ENCODE data around the gene ETV4.
A peak's percentile ranks its signal among the peaks of the same experiment; 100 is the strongest.

ETV4 gene

GRCh38 chr17:43556292-43556691 lies 10.2 kb upstream of the ETV4 start:
- H3K27me3 ChIP-seq (ENCODE audit: insufficient read depth, poor library complexity, severe bottlenecking): no peaks in the 10 kb centered on the region
- TF ChIP-seq REST (IDR thresholded peaks at IDR 0.05; ENCODE audit: insufficient replicate concordance, low read depth): no peak
- no peak for TF ChIP-seq GABPA (IDR thresholded peaks at IDR 0.05; ENCODE audit: low read depth)
- no peak overlapping the region; the same call in 1 of the 2 replicates for H3K27ac ChIP-seq (replicated peaks)
- no peak overlapping the region for H3K4me3 ChIP-seq (replicated peaks; ENCODE audit: insufficient read depth, low read length)
- peak; percentile 83 to 84 for DNase-seq (ENCODE audit: low read depth in 1 of 2, low spot score in 1 of 2)

- Histone ChIP-seq H3K27ac (replicated peaks) (no peak overlapping the region), H3K27me3 (ENCODE audit: insufficient read depth, poor library complexity, severe bottlenecking) (no peaks in the 10 kb centered on the region), H3K4me3 (replicated peaks; ENCODE audit: insufficient read depth, low read length) (no peak overlapping the region)
- TF ChIP-seq, protein P1, sequence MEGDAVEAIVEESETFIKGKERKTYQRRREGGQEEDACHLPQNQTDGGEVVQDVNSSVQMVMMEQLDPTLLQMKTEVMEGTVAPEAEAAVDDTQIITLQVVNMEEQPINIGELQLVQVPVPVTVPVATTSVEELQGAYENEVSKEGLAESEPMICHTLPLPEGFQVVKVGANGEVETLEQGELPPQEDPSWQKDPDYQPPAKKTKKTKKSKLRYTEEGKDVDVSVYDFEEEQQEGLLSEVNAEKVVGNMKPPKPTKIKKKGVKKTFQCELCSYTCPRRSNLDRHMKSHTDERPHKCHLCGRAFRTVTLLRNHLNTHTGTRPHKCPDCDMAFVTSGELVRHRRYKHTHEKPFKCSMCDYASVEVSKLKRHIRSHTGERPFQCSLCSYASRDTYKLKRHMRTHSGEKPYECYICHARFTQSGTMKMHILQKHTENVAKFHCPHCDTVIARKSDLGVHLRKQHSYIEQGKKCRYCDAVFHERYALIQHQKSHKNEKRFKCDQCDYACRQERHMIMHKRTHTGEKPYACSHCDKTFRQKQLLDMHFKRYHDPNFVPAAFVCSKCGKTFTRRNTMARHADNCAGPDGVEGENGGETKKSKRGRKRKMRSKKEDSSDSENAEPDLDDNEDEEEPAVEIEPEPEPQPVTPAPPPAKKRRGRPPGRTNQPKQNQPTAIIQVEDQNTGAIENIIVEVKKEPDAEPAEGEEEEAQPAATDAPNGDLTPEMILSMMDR (IDR thresholded peaks at IDR 0.05; ENCODE audit: insufficient read depth, low read length): no peak
- TF ChIP-seq SPI1 (IDR thresholded peaks at IDR 0.05; ENCODE audit: borderline replicate concordance, low read depth): peak; percentile 51; the same call in 1 of the 2 replicates
- DNase-seq (ENCODE audit: low read depth in 1 of 2, low spot score in 1 of 2): peak in 1 of 2 experiments; percentile 8
Measured at GRCh38 chr17:43554857-43555256, 8.7 kb upstream of the ETV4 start.

- no peak overlapping the region for H3K27ac ChIP-seq (replicated peaks)
- no peak for DNase-seq (ENCODE audit: low read depth in 1 of 2, low spot score in 1 of 2)
- no peak for TF ChIP-seq GABPA (IDR thresholded peaks at IDR 0.05; ENCODE audit: low read depth)
- H3K4me3 ChIP-seq (replicated peaks; ENCODE audit: insufficient read depth, low read length): no peak overlapping the region
- H3K27me3 ChIP-seq (ENCODE audit: insufficient read depth, poor library complexity, severe bottlenecking): no peaks in the 10 kb centered on the region
Measured at GRCh38 chr17:43553573-43553972, 7.4 kb upstream of the ETV4 start.

DNA sequence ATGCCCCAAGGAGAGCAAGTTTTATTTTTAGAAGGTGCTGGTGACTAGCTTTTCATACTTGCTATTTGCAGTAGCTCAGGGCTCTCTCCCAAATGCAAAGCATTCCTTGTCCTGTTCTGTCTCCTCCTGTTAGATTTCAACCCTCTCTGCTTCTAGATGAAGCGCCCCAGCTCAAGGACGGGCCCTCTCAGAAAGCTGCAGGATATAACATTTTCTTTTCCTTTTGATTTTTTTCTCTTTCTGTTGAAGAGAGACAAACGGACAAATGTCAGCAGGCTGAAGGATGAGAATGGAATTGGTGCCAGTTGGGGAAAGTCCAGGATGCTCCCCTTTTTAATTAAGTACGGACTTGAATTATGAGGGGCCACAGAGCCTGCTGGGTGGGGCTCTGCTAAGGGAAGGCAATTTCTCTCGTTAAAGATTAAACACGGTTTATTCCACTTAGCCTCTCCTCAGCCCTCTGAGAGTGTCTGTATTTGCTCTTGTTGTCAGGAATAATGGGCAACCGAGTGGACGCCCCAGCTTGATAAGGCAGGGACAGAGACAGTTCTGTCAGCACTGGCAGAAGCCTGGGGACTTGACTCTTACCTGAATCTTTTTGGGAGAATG lies 6.2 kb upstream of the ETV4 start:
- no peak for DNase-seq (ENCODE audit: low read depth in 1 of 2, low spot score in 1 of 2)
- Histone ChIP-seq H3K4me3 (replicated peaks; ENCODE audit: insufficient read depth, low read length) (no peak overlapping the region), H3K27ac (replicated peaks) (no peak overlapping the region), H3K27me3 (ENCODE audit: insufficient read depth, poor library complexity, severe bottlenecking) (no peaks in the 10 kb centered on the region)
- TF ChIP-seq GABPA (IDR thresholded peaks at IDR 0.05; ENCODE audit: low read depth): no peak
- TF ChIP-seq, protein P1 (IDR thresholded peaks at IDR 0.05; ENCODE audit: insufficient read depth, low read length): no peak
- TF ChIP-seq REST (IDR thresholded peaks at IDR 0.05; ENCODE audit: insufficient replicate concordance, low read depth): no peak
- no peak for TF ChIP-seq POLR2AphosphoS5 (IDR thresholded peaks at IDR 0.05; ENCODE audit: low read depth)
- TF ChIP-seq SPI1 (IDR thresholded peaks at IDR 0.05; ENCODE audit: borderline replicate concordance, low read depth): no peak

DNA sequence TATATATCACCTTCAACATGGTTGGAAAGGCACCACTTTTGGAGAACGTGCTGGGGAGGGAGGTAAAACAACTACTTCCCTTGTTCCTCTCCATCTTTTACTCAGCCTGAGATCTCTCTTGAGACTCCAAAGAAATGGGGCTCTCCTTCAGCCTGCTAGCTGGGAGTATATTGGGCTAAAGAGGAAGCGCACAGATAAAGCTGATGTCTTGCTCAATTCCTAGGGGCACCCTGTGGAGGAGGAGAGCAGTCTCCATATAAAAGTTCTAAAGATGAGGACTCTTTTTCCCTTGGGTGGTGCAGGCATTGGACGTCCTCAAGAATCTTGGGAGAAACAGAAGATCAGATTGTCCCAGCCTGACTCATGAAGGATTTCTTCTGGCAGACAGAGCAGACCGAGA lies 4.6 kb upstream of the ETV4 start:
- Histone ChIP-seq H3K27ac (replicated peaks) (no peak overlapping the region), H3K4me3 (replicated peaks; ENCODE audit: insufficient read depth, low read length) (no peak overlapping the region), H3K27me3 (ENCODE audit: insufficient read depth, poor library complexity, severe bottlenecking) (no peaks in the 10 kb centered on the region)
- TF ChIP-seq SPI1 (IDR thresholded peaks at IDR 0.05; ENCODE audit: borderline replicate concordance, low read depth) (peak; percentile 87), GABPA (IDR thresholded peaks at IDR 0.05; ENCODE audit: low read depth) (no peak)
- peak; percentile 58 to 66 for DNase-seq (ENCODE audit: low read depth in 1 of 2, low spot score in 1 of 2)
